Ascending aorta (tissue), 2 donors: ENCODE results near the gene PHF2. TPM values are rescaled to one million over a fixed set of nuclear protein-coding genes. Genes with fewer than 3 reads are reported as not detected.
"Not testable (repeated sequence)": the region's sequence is repeated elsewhere in the genome, so short reads cannot be mapped to it uniquely, and the experiment has no call there.

ENCODE experiments used
- DNase-seq, 2 donors: peaks; one replicate each; pipeline ENCODE4 v3.0.0-alpha.2; 2019; ENCODE audit warnings: low spot score in 2 of 2
- H3K27ac ChIP-seq, 2 donors: fragments of 200-600 bp; sonication (generic); one replicate each; pipeline ENCODE4 v1.5.1; 2016 to 2017; ENCODE audit warnings: mild to moderate bottlenecking in 1 of 2
- H3K27me3 ChIP-seq: fragments of 200-600 bp; sonication (generic); one replicate; pipeline ENCODE4 v1.5.1; 2017
- H3K36me3 ChIP-seq, 2 donors: fragments of 200-600 bp; sonication (generic); one replicate each; pipeline ENCODE4 v1.5.1; 2016
- H3K4me1 ChIP-seq, 2 donors: fragments of 200-600 bp; sonication (generic); one replicate each; pipeline ENCODE4 v1.5.1; 2016 to 2017; ENCODE audit warnings: mild to moderate bottlenecking in 1 of 2
- H3K4me3 ChIP-seq, 2 donors: fragments of 200-600 bp; sonication (generic); one replicate each; pipeline ENCODE4 v1.5.1; 2016 to 2017; ENCODE audit warnings: mild to moderate bottlenecking in 1 of 2
- H3K9me3 ChIP-seq, 2 donors: fragments of 200-600 bp; sonication (generic); one replicate each; pipeline ENCODE4 v1.5.1; 2016
- CTCF ChIP-seq, 3 experiments: fragments of 200-600 bp in 2 of 3; fragments of 450-650 bp in 1 of 3; sonication (generic) in 2 of 3; IDR thresholded peaks; one replicate each; pipeline ENCODE4 v1.5.1; 2016 to 2019; ENCODE audit warnings: antibody characterized with exemption in 3 of 3, mild to moderate bottlenecking in 1 of 3, moderate library complexity in 1 of 3
- intact Hi-C: fragments of 100-400 bp; cut with DNase I; formaldehyde crosslinking; loops from one replicate; pipeline ENCODE4 v1.15.1; 2023
- total RNA-seq: library from RNA; depleted of rRNA; stranded (reverse); fragments of >200 nt; gene quantifications from one replicate; pipeline ENCODE4 v1.1.0, GENCODE V29; 2016

The PHF2 gene
- total RNA-seq, 1 donor from 2014 or later, result 45.1 TPM

DNA sequence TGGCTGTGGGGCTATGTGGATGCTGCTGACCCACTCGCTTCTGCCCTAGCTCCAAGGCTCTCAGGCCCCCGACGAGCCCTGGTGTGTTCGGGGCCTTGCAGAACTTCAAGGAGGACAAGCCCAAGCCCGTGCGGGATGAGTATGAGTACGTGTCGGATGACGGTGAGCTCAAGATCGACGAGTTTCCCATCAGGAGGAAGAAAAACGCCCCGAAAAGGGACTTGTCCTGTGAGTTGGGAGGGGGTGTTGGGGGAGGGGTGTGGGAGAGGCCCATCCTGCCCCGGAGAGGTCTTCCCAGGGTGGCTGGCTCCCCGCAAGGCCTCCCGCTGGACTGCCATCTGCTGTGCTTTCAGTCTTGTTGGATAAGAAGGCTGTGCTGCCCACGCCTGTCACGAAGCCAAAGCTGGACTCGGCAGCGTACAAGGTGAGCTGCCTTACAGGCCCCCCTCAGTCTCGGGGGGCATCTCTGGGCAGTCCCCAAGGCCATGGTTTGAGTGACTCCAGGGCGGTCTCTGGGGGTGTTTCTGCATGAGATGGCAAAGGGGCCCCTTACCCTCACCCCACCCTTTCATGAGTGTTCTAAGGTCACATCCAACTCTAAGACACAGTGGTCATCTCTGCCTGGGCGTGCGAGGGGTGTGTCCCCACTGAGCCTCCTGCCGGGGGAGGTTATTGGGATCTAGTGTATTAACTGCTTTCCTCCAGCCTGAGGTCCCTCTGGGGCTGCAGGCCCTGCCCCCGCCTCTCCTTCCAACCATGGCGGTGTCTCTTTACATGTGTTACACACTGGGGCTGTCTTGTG is 89.5 kb downstream of the PHF2 start:
- DNase-seq, result peak; percentile 7 to 54
- intact Hi-C loops, result no loop called here
- no peak overlapping the region for H3K27ac ChIP-seq
- H3K9me3 ChIP-seq, result no peaks in the 10 kb centered on the region
- H3K36me3 ChIP-seq, result peaks cover 30 to 54% of the 10 kb centered on the region in 2 donors
- no peak overlapping the region for H3K4me3 ChIP-seq
- no peak for TF ChIP-seq CTCF (IDR thresholded peaks at IDR 0.05)
- H3K27me3 ChIP-seq, result no peaks in the 10 kb centered on the region
- no peaks in the 10 kb centered on the region for H3K4me1 ChIP-seq

DNA sequence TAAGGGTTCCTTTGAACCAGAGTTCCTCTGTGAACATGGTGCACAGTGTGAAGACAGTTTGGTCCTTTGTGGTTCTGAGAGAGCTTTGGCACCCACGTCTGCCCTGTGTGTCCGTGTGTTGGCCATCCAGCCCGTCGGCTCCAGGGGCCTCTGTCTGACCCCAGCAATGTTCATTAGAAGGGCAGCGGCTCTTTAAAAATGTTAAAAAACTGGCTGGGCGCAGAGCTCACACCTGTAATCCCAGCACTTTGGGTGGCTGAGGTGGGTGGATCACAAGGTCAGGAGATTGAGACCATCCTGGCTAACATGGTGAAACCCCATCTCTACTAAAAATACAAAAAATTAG is 90.0 kb downstream of the PHF2 start:
- peaks cover 30 to 54% of the 10 kb centered on the region in 2 donors for H3K36me3 ChIP-seq
- intact Hi-C loops, H3K9me3 ChIP-seq, H3K4me1 ChIP-seq, H3K27me3 ChIP-seq, H3K27ac ChIP-seq, H3K4me3 ChIP-seq: not testable (repeated sequence)
- DNase-seq, result peak in 1 of 2 donors; percentile 41

GRCh38 chr9:93667006-93667405 is 90.6 kb downstream of the PHF2 start:
- no peaks in the 10 kb centered on the region for H3K27me3 ChIP-seq
- intact Hi-C loops, result no loop called here

GRCh38 chr9:93667627-93668026 is 91.2 kb downstream of the PHF2 start:
- Histone ChIP-seq H3K27me3 (no peaks in the 10 kb centered on the region), H3K36me3 (peaks cover 29 to 51% of the 10 kb centered on the region in 2 donors), H3K4me3 (no peak overlapping the region), H3K27ac (no peak overlapping the region), H3K4me1 (no peaks in the 10 kb centered on the region), H3K9me3 (no peaks in the 10 kb centered on the region)
- peak; percentile 6 to 60 for DNase-seq
- intact Hi-C loops, result no loop called here
- no peak for TF ChIP-seq CTCF (IDR thresholded peaks at IDR 0.05)

More at GRCh38 chr9:93667006-93667405, 90.6 kb downstream of the PHF2 start:
- DNase-seq, result peak in 1 of 2 donors; percentile 48
- no peaks in the 10 kb centered on the region for H3K4me1 ChIP-seq
- peaks cover 30 to 54% of the 10 kb centered on the region in 2 donors for H3K36me3 ChIP-seq
- no peaks in the 10 kb centered on the region for H3K9me3 ChIP-seq
- no peak overlapping the region for H3K27ac ChIP-seq
- no peak overlapping the region for H3K4me3 ChIP-seq
- no peak for TF ChIP-seq CTCF (IDR thresholded peaks at IDR 0.05)

GRCh38 chr9:93668261-93668871 is 92.0 kb downstream of the PHF2 start:
- intact Hi-C loops, result no loop called here
- no peak overlapping the region for H3K27ac ChIP-seq
- DNase-seq, result peak in 1 of 2 donors; percentile 56
- H3K4me3 ChIP-seq, result no peak overlapping the region
- H3K4me1 ChIP-seq, result no peaks in the 10 kb centered on the region
- no peaks in the 10 kb centered on the region for H3K9me3 ChIP-seq
- no peak for TF ChIP-seq CTCF (IDR thresholded peaks at IDR 0.05)
- no peaks in the 10 kb centered on the region for H3K27me3 ChIP-seq
- peaks cover 22 to 51% of the 10 kb centered on the region in 2 donors for H3K36me3 ChIP-seq
